A549 treated with CpdA at 1 μM for 4 hours (cell line): ENCODE results near the gene CSF3. TPM values are rescaled to one million over a fixed set of nuclear protein-coding genes. Genes with fewer than 3 reads are reported as not detected.

Experiments
- total RNA-seq: library from RNA; stranded (reverse); fragments of 200-300 nt; extraction: Qiagen RNA extraction; gene quantifications from 5 replicates; pipeline ENCODE4 v1.2.3, GENCODE V29; 2022; ENCODE audit warnings: low read depth

Gene CSF3, protein sequence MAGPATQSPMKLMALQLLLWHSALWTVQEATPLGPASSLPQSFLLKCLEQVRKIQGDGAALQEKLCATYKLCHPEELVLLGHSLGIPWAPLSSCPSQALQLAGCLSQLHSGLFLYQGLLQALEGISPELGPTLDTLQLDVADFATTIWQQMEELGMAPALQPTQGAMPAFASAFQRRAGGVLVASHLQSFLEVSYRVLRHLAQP
- total RNA-seq = 0.26 TPM in 1 of 5 replicates, not detected in the others

DNA sequence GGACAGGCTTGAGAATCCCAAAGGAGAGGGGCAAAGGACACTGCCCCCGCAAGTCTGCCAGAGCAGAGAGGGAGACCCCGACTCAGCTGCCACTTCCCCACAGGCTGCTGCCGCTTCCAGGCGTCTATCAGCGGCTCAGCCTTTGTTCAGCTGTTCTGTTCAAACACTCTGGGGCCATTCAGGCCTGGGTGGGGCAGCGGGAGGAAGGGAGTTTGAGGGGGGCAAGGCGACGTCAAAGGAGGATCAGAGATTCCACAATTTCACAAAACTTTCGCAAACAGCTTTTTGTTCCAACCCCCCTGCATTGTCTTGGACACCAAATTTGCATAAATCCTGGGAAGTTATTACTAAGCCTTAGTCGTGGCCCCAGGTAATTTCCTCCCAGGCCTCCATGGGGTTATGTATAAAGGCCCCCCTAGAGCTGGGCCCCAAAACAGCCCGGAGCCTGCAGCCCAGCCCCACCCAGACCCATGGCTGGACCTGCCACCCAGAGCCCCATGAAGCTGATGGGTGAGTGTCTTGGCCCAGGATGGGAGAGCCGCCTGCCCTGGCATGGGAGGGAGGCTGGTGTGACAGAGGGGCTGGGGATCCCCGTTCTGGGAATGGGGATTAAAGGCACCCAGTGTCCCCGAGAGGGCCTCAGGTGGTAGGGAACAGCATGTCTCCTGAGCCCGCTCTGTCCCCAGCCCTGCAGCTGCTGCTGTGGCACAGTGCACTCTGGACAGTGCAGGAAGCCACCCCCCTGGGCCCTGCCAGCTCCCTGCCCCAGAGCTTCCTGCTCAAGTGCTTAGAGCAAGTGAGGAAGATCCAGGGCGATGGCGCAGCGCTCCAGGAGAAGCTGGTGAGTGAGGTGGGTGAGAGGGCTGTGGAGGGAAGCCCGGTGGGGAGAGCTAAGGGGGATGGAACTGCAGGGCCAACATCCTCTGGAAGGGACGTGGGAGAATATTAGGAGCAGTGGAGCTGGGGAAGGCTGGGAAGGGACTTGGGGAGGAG, at the start of gene CSF3:
CSF3 (plus strand) TSS at position 436 of the 993 bp plus-strand sequence; CDS start at position 471, 35 bp downstream.

DNA sequence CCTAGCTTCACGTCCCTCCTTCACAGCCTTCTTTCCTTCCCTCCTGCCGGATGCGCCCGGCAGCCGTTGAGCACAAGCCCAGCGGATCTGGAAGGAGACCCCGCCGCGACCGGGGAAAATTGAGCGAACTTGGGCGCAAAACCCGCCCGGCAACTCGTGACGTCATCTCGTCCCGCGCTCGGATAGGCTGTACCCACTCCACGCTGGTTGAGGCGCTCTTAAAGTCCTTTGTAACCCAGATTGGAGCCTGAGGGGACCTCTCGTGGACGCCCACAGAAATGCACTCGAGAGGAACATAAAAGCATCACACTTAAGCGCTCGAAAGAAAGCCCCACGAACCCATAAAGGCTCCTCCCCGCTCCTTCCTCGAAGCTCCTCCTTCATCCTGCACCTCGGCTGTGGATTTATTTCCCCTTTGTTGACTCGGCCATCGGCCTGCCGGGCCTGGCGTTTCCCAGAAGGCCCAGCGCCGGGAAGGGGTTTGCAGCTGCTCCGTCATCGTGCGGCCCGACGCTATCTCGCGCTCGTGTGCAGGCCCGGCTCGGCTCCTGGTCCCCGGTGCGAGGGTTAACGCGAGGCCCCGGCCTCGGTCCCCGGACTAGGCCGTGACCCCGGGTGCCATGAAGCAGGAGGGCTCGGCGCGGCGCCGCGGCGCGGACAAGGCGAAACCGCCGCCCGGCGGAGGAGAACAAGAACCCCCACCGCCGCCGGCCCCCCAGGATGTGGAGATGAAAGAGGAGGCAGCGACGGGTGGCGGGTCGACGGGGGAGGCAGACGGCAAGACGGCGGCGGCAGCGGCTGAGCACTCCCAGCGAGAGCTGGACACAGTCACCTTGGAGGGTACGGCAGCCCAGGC, 34.7 kb upstream of the CSF3 start, which contains the start of gene PSMD3:
PSMD3 (plus strand) TSS at position 457 of the 856 bp plus-strand sequence; CDS start at position 621, 164 bp downstream.

DNA sequence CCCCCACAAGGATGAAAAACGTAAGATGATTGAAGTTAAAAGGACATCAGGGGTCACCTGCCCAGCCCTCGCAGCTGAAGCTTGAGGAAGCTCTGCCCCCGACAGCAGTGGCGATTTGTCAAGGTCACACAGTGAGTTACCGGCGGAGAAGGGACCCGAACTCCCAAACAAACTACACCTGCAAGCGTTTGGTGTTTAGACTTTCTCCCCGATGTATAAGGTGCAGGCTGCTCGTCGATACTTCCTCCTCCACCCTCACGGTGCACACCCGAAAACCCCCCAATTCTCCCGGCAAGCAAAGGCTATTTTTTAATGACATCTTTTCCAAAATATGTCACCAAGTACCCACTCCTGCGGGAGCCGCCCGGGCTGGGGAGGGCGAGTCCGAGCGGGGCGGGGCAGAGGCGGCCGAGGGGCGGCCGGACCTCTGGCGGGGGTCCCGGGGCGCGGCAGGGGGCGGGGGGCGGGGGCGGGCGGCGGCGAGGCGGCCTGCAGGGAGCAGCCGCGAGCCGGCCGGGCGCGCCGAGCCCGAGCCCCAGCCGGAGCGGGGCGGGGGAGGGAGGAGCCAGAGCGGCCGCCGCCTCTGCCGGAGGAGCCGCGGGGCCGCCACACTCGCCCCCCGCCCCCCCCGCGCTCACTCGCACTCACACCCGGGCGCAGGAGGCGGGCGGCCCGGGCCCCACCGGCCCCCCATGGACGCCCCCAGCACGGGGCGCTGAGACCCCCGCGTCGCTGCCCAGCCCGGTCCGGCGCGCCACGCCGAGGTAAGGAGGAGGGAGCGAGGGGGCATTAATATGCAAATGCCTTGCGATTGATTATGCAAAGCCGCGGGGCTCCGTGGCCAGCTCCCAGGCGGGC, 47.3 kb downstream of the CSF3 start, which contains the start of gene THRA:
THRA (plus strand) TSS at position 637 of the 858 bp plus-strand sequence. CDS start 11,524 bp downstream, outside the sequence.

Other genes starting within 250 kb of the CSF3 start
- gene IKZF3, start 151.1 kb upstream of the CSF3 start, total RNA-seq = not detected in 5 replicates
- not detected in 5 replicates for gene ZPBP2, start 147.2 kb upstream of the CSF3 start, total RNA-seq
- gene GSDMB, start 96.8 kb upstream of the CSF3 start, total RNA-seq = 2.5 to 3.6 TPM (median 2.9 TPM) in 5 replicates
- gene ORMDL3, start 87.8 kb upstream of the CSF3 start, total RNA-seq = 36.9 to 44.8 TPM (median 42.1 TPM) in 5 replicates
- not detected in 5 replicates for gene LRRC3C, start 87.7 kb upstream of the CSF3 start, total RNA-seq
- gene GSDMA, start 52.4 kb upstream of the CSF3 start, total RNA-seq = not detected in 5 replicates
- 145 to 182 TPM (median 173 TPM) in 5 replicates for gene PSMD3, start 34.6 kb upstream of the CSF3 start, total RNA-seq
- 49.0 to 56.0 TPM (median 50.6 TPM) in 5 replicates for gene MED24, start 39.0 kb downstream of the CSF3 start, total RNA-seq
- 13.4 to 16.5 TPM (median 15.2 TPM) in 5 replicates for gene THRA, start 47.5 kb downstream of the CSF3 start, total RNA-seq
- 9.2 to 11.3 TPM (median 10.8 TPM) in 5 replicates for gene NR1D1, start 85.1 kb downstream of the CSF3 start, total RNA-seq
- gene MSL1, start 106.5 kb downstream of the CSF3 start, total RNA-seq = 58.1 to 67.6 TPM (median 61.3 TPM) in 5 replicates
- 44.2 to 47.1 TPM (median 47.0 TPM) in 5 replicates for gene CASC3, start 125.1 kb downstream of the CSF3 start, total RNA-seq
- gene RAPGEFL1, start 162.0 kb downstream of the CSF3 start, total RNA-seq = 2.3 to 3.3 TPM (median 2.6 TPM) in 5 replicates
- 18.6 to 24.3 TPM (median 20.0 TPM) in 5 replicates for gene WIPF2, start 203.9 kb downstream of the CSF3 start, total RNA-seq